Effector CD4-positive, alpha-beta T cell (primary cell): Measurements from ENCODE around the gene CD180.

ENCODE experiments used
- DNase-seq: peaks from one replicate; pipeline ENCODE4 v3.0.0-alpha.2; 2020

CD180 gene

DNA sequence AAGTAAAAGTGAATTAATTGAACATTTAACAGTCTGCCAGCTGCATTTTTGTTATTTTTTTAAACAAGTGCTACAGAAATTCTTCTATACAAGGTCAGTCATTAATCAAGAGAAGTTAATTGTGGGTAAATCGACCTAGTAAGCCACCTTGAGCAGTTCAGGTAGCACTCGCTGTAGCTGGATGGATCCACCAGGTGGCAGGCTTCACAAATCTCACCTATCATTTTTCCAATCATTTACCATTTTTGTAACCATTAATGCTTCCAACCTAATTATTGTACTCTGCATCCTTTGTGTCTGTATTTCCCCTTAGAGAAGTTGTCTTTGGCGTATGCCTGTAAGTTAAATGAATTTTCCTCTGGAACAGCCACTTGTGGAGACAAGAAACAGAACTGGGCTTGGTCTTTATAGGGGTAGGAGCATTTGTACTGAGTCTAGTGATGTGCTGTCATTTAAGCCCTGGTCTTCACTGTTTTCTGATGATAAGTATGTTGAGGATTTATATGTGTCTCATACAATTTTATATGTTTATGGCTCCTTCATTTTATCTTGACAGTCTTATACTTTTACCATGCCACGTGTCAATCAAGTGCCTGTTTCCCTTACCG is 39.5 kb downstream of the CD180 start:
- DNase-seq: peak; percentile 51

GRCh38 chr5:67154556-67155206 is 41.9 kb downstream of the CD180 start:
- no peak for DNase-seq

DNA sequence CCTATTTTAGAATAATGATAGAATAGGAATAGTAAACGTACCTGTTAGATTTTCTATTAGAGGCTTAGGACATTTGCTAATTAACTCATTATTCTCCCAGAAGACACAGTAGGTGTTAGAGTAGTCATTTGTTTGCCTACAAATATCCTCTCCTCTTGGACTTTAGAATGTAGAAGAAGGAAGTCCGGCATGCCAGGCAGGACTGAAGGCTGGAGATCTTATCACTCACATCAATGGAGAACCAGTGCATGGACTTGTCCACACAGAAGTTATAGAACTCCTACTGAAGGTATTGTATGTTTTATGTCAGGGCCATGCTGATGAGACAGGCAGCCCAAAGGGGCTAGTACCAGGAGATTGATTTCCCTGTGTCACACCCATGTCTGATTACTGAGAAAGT is 43.3 kb downstream of the CD180 start:
- DNase-seq: no peak

DNA sequence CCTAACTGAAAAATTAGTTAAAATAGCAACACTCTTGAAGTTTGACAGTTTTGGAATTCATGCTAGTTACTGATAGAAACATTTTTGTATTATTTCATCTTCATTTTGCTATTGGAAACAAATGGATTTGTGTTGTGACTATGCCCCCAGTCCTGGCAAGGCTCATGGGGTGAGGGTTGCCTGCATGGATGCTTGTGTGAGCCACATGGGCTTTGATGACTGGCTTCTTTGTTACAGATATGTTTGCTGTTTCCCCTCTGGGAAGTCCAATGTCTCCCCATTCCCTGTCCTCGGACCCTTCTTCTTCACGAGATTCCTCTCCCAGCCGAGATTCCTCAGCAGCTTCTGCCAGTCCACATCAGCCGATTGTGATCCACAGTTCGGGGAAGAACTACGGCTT is 44.2 kb downstream of the CD180 start:
- DNase-seq: no peak

GRCh38 chr5:67149951-67150523 is 46.6 kb downstream of the CD180 start:
- no peak for DNase-seq

GRCh38 chr5:67149057-67149950 is 47.3 kb downstream of the CD180 start:
- no peak for DNase-seq

- no peak for DNase-seq
Observed at GRCh38 chr5:67147760-67148159, 48.8 kb downstream of the CD180 start.

DNA sequence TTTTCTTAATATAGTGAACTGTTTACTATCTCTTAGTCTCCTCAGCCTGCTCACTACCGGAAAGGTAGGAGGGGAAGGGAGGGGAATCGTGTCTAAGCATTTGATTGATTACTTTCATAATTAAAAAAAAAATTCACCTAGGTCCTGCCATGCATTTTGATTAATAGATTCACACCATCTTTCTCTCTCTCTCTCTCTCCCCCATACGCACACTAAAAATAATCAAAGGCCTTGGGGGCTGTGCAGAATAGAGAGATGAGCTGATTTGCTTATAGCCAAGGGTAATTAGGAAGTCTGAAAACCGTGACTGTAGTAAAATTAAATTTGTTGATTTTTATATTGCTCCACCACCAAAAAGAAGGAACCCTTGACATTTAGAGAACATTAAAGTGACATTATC is 49.6 kb downstream of the CD180 start:
- DNase-seq: no peak

DNA sequence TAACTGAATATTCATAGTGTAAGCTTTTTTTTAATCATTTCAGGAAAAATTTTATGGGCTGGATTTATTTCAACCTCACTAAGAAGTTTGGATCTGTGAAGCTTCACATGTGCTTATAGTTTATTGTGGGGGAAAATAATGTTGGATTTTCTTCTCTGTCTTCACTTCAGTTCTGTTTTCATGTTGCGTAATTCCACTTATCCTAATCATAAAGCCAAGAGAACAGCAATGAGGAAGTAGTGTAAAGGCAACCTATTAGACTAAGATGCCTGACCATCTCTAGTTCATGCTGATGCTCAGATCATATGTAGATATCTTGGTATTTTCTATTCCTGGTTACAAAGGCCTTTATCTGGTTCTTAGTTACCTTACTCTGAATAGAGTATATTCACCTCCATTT is 50.0 kb downstream of the CD180 start:
- DNase-seq: no peak

- no peak for DNase-seq
Observed at GRCh38 chr5:67144183-67144639, 52.4 kb downstream of the CD180 start.

- DNase-seq: no peak
Observed at GRCh38 chr5:67143549-67143948, 53.0 kb downstream of the CD180 start.

GRCh38 chr5:67142816-67143215 is 53.8 kb downstream of the CD180 start:
- no peak for DNase-seq

GRCh38 chr5:67141644-67142043 is 55.0 kb downstream of the CD180 start:
- DNase-seq: no peak

GRCh38 chr5:67140413-67140812 is 56.2 kb downstream of the CD180 start:
- no peak for DNase-seq

DNA sequence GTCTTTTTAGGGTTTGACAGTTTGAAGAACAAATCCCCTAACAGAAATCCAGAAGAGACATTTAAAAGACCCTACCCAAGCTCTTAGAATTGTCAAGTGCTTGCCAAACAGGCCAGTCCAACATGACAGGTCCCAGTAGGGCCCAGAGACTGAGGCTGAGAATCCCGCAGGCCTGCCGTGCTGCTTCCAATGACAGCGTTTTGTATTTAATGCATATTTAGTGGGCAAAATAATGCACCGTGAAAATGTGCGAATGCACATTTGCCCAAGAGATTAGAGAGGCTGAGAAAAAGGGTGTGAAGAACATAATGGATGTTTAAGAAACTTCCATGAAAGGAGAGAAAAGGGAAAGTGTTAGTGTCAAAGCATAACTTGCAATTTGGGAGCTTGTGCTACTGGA is 57.6 kb downstream of the CD180 start:
- DNase-seq: no peak

DNA sequence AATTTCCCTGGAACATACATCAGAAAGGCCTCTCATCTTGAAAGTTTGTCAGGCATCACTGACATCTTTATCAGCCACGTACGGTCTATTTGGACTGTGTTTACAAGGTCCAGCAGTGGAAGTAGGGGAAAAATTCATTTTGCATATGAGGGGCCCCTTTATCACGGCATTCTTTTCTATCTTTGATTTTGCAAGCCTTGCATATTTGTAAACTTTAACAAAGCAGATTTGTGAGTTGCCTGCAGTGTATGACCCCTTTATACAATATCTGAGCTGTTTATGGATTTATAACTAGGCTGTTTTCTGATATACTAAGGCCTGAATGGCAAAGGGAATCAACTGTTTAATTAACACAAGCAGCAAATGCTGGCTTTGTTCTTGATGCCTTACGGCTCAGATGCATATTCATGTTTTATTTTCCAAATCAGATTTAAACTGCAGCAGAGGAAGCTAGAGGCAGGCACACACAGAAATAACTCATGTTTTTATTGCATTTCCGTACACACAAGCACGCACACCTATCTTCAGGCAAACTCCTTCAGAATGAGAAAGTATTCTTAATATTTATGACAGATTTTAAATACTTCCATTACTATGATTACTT is 61.1 kb downstream of the CD180 start:
- DNase-seq: no peak

DNA sequence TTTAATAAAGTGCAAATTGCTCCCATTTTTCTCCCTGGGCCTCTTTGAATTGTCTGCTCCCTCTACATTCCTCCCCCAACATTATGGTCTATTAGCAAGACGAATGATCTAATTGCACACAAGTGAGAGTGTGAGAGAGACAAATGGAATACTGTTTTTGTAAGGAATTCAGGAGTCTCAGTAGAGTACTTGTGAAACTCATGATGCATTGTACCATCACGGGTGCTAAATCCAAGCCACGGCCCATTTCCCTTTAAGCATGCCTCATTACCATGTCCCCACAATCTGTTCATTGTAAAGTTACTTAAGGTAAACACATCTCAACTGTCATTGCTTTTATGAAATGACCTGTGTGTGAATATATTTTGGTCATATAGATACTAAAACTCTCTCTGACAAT is 62.8 kb downstream of the CD180 start:
- no peak for DNase-seq

GRCh38 chr5:67133217-67133616 is 63.4 kb downstream of the CD180 start:
- DNase-seq: no peak

GRCh38 chr5:67129768-67130167 is 66.8 kb downstream of the CD180 start:
- DNase-seq: no peak
